Activated CD4-positive, alpha-beta T cell treated with anti-CD3 and anti-CD28 coated beads for 1 hour (primary cell): ENCODE measurements around the gene TBCD.
"Not testable (repeated sequence)": the region's sequence is repeated elsewhere in the genome, so short reads cannot be mapped to it uniquely, and the experiment has no call there.

Experiments
- DNase-seq: peaks from one replicate; pipeline ENCODE4 v3.0.0-alpha.2; 2020

Gene TBCD

DNA sequence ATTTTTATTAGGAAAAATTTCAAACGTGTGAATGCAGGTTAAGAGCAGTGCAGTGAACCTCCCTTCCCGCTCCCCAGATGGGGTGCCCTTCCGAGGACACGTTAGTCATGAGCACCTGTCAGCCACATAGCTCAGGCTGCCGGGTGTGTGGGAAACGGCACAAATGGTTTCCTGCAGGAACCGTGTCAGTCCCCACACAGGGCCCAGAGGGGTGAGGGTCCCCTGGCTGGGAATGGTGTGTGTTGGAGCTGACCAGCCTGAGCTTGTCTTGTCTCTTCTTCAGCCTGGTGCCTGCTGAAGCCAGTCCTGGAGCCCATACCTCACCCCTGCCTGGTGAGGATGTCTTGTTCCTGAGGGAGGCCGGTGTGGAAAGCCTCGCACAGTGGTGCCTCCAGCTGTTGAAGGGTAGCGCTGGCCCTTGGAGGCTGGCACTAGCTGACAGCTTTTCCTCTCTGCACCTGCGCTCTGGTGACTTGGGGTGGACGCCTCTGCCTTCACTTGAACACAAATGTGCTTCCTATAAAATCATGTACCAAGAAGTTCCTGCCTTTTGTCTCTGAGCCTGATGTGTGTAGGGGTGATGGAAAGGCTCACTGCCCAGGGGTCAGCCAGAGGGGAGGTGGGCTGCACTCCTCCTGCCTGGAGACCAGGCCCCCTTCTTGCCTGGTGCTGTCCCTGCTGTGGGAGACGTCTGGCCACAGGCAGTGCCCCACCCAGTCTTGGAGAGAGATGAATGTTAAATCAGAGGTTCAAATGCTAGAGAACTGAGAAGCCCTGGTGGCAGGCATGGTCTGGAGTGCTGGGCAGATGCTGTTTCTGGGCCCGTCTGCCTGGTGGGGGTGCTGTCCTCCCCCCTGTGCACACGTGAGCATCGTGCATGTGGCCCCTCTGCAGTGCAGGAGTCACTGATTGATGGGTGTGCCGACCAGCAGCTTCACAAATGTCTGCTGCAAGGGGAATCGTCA is 190.6 kb downstream of the TBCD start:
- DNase-seq: no peak

DNA sequence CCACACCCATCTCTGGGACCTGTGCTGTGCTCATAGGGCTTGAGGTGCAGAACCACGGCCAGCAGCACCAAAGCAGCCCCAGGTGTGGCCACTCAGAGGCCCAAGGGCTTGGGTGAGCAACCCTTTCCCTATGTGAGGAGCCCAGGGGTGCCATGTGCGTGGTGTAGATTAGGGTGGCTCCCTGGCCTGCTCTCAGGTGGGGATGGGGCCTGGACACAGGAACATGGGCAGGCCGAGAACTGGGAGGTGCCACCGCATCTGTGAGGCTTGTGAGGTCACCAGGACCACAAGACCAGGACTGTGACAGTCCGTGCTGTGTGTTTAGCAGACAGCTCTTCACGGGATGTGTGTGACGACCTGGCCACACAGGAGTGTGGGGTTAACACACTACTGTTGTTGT is 191.5 kb downstream of the TBCD start:
- DNase-seq: no peak

DNA sequence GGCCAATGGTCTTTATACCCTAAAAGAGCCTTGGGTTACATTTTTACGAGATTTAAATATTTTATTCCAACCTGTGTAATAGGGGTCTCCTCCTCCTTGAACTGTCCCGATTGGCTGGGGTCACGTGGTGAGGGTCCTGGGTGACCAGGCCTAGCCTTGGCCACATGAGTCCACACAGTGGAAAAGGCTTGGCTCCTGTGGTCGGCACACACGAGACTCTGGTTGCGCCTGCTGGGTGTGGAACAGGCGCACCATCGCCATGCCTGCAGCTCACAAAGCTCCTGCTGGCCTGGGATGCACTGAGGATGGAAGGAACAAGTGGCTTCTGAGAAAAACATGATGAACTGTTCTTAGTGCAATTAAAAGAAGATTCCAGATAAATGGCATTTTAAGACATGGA is 191.9 kb downstream of the TBCD start:
- no peak for DNase-seq

DNA sequence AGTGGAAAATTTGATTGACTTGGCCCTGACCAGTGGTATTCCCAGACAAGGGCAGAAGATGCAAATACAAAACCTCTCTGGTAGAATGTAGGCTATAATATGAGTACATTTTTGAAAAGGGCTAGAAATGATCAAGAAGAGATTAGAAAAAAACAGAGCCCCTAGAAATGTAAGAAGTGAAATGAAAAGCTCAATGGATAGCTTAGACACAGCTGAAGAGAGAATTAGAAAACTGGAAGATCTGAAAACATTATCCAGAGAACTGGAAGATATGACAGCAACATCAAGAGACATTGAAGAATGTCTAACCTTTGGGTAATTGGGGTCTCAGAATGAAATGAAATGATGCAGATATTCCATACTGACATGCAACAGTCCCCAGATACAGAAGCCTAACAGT is 193.1 kb downstream of the TBCD start:
- no peak for DNase-seq

DNA sequence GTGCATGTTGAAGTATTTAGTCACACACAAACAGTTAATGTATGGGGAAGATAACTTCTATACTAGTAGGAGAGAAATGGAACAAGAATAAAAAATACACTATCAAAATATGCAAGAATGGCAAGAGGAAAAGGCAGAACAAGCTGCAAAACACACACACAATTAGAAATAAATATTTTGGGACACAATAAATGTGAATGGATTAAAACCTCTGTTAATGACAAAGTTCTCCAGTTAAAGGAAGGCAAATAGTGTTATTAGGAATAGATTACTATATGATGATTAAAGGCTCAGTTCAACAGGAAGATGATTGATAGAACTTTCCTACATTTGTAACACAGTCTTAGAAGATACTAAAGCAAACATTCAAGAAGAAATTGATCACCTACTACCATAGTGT is 194.2 kb downstream of the TBCD start:
- no peak for DNase-seq

DNA sequence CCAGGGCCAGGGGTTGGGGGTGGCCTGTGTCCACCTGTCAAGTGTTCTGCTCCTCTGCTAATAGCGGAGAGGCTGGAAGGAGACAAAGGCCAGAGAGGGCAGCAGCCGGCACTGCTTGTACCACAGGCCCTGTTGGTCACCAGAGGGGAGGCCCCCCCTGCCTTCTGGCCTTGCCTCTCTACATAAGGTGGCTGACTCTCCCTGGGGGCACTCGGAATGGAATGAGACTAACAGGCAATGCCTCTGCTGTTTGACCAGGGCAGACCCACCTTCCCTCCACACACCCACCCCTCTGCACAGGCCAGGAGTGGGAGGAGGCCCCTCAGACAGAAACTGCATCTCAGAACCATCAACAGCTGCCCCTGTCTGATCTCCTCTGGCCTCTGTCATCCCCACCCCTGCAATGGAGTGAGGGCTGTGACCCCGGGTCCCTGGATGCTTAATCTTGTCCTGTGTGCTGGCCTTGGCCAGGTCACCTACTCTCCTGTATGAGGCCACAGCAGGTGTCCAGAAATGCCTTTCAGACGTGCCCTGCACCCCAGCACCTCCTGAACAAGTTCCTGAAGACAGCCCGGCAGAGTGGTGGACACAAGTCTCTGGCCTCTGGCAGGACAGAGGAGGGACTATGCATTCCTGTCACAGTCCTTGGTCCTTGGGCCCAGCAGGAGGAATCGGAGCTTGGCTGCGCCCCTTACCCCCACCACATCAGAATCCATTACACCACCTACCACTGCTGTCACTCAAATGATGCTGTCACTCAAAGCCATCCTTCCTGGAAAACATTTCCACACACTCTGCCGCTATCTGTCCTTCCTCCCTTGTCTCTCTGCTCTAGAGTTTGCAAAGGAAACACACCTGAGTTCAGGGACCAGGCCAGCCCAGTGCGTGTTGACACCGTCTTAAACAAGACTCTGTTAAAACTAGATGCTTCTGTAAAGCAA is 195.5 kb downstream of the TBCD start:
- DNase-seq: no peak

DNA sequence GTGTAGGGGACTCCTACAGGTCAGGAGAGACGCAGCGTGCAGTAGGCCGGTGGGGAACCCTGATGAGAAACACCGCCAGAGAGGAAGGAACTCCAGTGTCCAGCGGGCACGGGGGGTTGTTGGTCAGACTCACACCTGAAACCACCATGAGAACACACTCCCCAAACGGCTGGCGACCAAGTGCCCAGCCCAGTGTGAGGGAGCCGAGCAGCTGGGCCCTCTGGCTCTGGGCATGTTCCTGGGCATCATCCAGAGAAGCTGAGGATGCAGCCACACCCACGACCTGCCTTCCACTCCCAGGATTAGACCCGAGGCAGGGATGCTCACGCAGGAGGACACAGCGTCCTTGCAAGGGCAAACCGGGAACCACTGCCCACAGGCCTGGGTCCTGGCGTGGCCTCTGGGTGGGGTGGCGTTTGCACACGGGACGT is 196.2 kb downstream of the TBCD start:
- DNase-seq: no peak

DNA sequence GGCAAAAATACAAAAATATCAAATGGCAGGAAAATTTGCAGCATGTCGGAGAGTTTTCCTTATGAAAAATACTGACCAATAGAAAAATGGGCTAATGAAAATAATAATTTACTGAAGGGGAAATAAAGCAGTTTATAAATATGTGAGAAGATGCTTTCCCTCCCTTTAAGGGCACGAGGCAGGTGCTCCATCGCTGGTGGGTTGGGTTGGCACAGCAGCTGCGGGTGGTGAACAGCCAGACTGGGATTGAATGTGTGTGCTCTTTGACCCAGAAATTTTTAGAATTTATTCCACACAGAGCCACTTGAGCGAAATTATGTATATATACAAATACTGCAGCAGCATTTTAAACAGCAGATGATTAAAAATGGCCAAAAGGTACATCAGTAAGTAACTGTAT is 197.1 kb downstream of the TBCD start:
- DNase-seq: no peak

DNA sequence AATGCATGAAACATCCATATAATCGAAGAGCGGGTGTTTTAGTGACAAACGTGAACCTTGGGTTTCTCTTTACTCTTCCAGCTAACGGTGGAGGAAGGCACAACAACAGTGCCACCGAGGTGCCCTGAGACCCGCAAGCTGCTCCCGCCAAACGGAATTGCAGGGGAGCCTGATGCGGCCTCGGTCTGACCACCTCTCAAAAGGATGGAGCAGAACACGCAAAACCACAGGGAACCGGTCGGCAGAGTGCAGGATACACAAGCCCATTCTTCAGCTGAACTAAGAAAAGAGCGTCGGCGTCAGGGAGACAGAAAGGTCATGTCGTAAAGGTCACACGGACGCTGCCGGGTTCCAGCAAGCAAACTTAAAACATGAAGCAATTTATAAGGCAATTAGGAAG is 197.5 kb downstream of the TBCD start:
- no peak for DNase-seq

DNA sequence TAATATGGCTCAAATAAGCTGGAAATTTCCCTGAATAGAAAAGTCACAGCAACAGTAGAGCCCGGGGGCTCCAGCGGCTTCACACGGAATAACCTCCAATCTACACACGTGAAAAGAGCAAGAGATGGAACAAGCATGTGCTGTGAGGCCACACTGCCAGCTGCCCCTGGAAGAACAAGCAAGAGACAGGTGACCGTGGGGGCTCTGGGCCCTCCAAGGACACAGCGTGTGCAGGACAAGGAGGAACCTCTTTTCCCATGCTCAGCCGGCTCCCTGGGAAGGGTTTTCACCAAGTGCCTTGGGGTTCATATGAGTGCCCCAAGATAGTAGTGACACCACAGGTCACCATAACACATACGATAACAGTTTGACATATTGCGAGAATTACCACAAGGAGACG is 198.1 kb downstream of the TBCD start:
- DNase-seq: no peak

DNA sequence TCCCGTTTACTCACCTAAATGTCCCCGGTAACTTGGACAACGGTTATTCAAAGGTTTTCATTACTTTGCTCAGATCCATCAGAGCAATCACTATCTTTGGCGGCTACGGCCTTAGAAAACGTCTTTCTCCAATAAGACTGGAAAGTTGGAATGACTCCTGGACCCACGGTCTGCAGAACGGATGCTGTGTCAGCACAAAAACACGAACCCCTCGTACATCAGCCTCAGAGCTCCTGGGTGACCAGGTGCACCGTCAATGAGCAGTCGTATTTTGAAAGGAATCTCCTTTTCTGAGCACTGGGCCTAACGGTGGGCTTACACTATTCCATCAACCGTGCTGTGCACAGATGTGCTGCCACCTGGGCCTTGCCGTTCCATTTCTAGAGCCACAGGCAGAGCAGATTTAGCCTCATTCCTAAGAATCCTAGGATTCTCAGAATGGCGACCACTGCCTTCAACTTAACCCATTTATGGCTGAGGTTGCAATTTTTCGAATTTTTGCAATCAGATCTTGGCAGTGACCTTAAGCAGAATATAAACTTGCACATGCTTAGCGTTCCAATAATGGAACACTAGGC is 198.7 kb downstream of the TBCD start:
- no peak for DNase-seq

DNA sequence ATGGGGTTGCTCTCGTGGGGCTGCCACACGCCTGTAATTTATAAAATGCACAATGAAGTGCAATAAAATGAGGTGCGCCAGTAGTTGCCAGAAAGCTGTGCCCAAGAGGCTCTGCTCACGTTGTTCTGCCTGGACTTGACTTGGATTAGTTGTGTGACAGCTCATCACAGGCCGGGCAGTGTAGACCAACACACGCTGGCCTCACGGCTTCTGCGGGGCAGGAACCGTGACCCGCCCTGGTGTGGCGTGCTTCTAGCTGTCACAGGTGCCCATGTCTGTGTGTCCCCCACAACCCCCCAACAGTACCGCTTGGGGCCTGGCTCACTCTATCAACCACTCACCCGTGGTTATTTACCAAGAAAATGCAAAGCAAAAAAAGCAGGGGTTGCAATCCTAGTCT is 200.2 kb downstream of the TBCD start:
- DNase-seq: no peak

DNA sequence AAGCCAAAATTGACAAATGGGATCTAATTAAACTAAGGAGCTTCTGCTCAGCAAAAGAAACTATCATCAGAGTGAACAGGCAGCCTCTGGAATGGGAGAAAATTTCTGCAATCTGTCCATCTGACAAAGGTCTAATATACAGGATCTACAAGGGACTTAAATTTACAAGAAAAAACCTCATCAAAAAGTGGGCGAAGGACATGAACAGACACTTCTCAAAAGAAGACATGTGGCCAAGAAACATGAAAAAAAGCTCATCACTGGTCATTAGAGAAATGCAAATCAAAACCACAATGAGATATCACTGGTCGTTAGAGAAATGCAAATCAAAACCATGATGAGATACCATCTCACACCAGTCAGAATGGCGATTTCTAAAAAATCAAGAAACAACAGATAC is 203.2 kb downstream of the TBCD start:
- not testable (repeated sequence) for DNase-seq

DNA sequence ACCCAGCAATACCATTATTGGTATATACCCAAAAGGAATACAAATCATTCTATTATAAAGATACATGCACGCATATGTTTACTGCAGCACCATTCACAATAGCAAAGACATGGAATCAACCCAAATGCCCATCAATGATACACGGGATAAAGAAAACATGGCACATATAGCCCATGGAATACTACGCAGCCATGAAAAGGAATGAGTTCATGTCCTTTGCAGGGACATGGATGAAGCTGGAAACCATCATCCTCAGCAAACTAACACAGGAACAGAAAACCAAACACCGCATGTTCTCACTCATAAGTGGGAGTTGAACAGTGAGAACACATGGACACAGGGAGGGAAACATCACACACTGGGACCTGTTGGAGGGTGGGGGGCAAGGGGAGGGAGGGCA is 203.8 kb downstream of the TBCD start:
- not testable (repeated sequence) for DNase-seq

DNA sequence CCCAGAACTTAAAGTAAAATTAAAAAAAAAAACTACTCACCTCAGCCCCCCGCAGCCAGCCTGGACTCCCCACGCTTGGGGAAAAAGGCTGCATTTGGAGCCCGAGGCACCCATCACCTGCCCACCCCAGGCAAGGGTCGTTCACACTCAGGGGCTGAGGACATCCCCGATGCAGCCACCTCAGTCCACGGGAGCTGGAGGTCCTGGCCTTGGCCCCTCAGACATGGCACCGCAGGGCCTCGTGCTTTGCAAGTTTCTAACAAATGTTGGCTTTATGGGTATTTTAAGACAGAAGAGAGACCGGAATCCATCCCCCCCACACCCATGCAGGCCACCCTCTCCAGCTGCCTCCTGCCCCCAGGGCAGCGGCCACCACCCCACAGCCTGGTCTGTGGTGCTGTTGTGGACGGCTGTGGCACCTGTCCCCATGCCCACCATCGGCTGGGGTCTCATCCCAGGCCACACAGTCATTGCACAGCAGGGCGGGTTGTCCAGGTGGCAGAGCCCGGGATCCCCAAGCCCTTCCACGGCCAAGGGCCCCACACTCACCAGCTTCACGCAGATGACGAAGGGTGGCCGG is 204.4 kb downstream of the TBCD start:
- no peak for DNase-seq

DNA sequence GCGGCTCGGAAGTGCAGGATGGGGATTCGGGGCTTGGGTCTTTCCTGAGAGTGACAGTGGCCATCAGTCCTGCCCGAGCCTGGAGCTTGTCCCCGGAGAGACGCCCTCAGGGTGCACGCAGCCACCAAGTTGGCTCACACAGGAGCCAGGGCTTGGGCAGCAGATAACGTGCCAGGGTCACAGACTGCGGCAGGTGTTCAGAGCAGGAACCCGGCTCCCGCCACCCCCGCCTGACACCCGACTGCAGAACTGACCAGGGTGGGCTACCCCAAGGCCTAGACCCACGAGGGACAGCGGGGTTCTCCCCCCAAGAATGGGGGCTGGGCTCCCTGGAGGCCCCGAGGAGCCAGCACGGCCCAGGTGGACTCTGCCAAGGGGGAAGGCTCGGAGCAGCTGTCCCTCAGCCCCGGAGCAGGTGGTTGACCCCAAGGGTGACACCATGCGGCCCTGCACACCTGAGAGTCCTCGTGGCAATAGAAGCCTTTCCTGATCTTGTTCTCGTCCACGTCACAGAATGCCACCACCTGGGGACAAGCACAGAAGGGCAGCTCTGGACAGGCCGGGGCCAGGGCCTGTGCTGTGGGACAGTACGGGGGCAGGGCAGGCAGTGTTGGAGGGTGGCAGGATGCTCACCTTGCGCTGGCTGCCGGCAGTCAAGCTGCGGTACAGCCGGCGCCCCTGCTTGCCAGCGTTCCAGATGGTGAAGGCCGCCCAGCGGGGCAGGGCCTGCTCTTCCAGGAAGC is 205.0 kb downstream of the TBCD start:
- DNase-seq: no peak

DNA sequence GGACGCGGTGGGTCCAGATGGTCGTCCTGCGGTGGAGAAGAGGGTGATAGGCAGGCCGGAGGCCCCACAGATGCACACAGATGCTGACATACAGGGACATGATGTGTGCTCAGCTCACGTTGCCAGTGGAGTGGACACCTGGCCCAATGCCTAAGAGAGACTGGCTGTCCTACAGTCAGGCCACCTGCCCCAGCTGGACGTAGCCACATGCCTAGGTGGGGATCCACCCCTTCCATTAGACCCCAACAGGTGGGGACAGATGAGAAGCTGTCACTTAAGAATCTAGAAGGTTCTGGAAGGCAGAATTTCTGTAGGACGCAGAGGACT is 205.6 kb downstream of the TBCD start:
- DNase-seq: no peak

DNA sequence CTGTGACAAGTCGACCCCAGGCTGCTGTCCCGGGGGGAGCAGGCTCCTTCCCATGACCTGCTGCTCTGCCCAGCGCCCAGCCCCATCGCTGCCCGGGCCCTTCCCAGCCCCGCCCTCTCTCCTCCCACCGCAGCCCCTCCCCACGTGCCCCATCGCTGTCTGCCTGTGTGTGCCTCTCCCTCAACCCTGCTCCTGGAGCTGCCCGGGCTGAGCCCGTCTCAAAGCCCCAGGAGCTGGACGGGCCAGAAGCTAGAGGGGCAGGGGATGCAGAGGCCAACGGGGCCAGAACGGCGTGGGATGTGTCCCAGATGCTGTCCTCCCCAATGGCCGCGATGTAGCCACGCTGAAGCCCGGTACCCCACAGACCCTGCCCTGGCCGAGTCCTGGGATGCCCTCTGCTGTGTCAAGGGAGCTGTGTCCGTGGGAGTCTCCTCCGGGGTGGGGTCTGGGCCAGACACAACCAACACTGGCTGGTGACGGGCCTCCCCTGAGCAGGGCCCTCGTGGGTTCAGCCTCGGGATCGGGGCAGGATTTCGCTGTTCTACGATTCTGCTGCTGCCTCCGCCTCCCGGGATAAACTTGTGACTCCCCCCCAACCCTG is 206.2 kb downstream of the TBCD start:
- DNase-seq: no peak

DNA sequence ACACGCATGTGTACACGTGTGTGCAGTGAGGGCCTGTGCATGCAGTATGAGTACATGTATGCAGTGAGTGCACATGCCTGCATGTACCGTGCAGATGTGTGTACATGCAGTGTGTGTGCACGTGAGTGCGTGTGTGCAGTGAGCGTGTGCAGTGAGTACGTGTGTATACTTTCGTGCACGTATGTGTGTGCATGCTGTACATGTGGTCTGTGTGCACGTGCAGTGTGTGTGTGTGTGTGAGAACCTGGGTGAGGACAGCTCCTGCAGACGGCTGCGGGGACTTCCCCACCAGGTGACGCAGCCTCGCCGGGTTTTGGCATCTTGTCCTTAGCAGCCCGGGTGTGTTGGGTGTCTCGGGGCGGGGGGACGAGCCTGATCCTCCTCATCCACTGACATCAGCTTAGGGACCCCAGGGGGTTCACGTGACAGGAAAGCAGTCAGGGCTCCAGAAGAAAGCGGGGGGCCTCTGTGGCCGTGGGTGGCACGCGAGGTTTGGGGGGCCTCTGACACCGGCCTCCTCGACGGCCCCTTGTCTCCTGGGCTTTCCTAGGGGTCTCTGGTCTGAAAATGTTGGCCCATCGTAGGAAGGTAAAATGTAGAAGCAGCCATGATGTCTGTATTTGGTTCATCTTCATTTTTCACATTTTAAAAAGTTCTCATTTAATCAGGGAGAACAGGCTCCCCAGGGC is 207.5 kb downstream of the TBCD start:
- DNase-seq: no peak

DNA sequence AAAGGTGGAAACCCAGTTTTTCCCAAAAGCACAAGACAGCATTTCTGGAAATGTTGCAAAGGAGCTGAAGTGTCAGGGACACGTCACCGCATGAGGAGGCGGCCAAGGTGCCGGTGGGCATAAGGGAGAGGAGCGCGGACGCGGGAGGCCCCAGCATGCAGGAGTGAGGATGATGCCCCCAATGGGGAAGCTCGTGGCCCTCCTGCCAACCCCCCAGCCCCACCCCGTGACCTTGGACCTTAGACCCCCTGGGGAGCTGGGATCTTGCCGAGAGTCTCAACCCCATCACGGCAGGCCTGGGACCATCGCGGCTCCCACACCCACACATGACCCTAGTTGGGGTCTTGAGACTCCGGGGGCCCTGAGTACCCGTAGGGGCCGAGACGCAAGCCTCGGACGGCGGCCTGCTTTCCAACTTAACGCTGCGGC is 208.1 kb downstream of the TBCD start:
- DNase-seq: no peak
